ENCODE data around the gene WRAP73. TPM values are rescaled to one million over a fixed set of nuclear protein-coding genes. Genes with fewer than 3 reads are reported as not detected.

The WRAP73 gene
- total RNA-seq, 1 donor from 2014 or later, result 15.6 TPM

- Histone ChIP-seq H3K9ac (ENCODE audit: low read length) (no peak overlapping the region), H3K4me3 (ENCODE audit: insufficient read depth, low read depth, low read length) (no peak overlapping the region), H4K20me1 (ENCODE audit: insufficient read depth, low read length) (no peaks in the 10 kb centered on the region), H3K4me2 (ENCODE audit: low read length) (no peak overlapping the region), H3K27me3 (ENCODE audit: insufficient read depth, low read length) (peaks cover 5% of the 10 kb centered on the region), H3K4me1 (ENCODE audit: insufficient read depth, low read length) (peaks cover 6% of the 10 kb centered on the region), H3K79me2 (ENCODE audit: insufficient read depth, low read length) (no peaks in the 10 kb centered on the region), H2AFZ (ENCODE audit: low read depth, low read length) (no peak overlapping the region), H3K27ac (ENCODE audit: low read depth, low read length) (no peak overlapping the region), H3K9me3 (ENCODE audit: insufficient read depth, low read depth, low read length) (no peaks in the 10 kb centered on the region), H3K36me3 (ENCODE audit: insufficient read depth, low read length) (no peaks in the 10 kb centered on the region)
- TF ChIP-seq, protein P1, sequence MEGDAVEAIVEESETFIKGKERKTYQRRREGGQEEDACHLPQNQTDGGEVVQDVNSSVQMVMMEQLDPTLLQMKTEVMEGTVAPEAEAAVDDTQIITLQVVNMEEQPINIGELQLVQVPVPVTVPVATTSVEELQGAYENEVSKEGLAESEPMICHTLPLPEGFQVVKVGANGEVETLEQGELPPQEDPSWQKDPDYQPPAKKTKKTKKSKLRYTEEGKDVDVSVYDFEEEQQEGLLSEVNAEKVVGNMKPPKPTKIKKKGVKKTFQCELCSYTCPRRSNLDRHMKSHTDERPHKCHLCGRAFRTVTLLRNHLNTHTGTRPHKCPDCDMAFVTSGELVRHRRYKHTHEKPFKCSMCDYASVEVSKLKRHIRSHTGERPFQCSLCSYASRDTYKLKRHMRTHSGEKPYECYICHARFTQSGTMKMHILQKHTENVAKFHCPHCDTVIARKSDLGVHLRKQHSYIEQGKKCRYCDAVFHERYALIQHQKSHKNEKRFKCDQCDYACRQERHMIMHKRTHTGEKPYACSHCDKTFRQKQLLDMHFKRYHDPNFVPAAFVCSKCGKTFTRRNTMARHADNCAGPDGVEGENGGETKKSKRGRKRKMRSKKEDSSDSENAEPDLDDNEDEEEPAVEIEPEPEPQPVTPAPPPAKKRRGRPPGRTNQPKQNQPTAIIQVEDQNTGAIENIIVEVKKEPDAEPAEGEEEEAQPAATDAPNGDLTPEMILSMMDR (IDR thresholded peaks at IDR 0.05; ENCODE audit: insufficient read depth, low read depth, low read length), result no peak
- no peak for TF ChIP-seq EZH2 (IDR thresholded peaks at IDR 0.05; ENCODE audit: insufficient read depth, low read length)
- peaks cover 26% of the 10 kb centered on the region for H3K27me3 Mint-ChIP-seq (ENCODE audit: low read depth, unreplicated experiment)
- H3K27ac Mint-ChIP-seq (ENCODE audit: unreplicated experiment), result no peak overlapping the region
- no peaks in the 10 kb centered on the region for H3K36me3 Mint-ChIP-seq (ENCODE audit: low read depth, unreplicated experiment)
- FAIRE-seq (no peak), DNase-seq (ENCODE audit: low read depth) (no peak)
- H3K9me3 Mint-ChIP-seq (ENCODE audit: unreplicated experiment), result no peaks in the 10 kb centered on the region
- no peak overlapping the region for H3K4me3 Mint-ChIP-seq (ENCODE audit: unreplicated experiment)
- peaks cover 9% of the 10 kb centered on the region for H3K4me1 Mint-ChIP-seq (ENCODE audit: low read depth, unreplicated experiment)
Measured at GRCh38 chr1:3669421-3669821, 19.5 kb upstream of the WRAP73 start.

DNA sequence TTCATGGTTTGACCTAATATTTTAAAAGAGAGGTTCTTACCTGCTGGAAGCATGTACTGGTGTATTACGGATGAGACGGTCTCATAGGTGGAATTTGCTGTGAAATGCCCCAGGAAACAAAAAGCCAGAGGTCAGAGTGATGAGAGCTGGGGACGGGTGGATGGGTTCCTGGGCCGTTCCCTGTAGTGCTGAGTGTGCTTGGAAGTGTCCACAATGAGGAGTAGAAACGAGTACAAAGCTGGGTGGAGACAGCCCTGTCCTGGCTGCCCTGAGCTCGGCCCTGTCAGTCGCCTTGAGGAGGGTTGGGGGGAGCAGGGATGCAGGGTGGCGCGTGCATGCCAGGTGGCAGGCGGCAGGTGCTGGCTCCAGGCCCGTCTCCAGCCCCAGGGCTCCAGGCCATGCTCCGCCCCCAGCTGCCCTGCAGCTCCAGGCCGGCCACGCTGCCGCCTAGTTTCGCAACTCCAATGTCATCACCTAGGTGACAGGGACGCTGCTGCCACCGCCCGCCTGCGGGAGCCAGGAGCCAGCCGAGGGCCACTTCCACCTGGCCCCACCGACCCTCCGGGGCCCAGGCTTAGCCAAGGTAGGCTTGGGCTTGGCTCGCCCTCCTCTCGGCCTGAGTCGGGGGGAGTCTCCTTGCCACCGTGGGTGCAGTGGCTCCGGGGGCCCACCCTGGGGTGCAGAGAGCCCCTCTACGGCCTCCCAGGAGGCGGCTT, 18.8 kb upstream of the WRAP73 start:
- no peak overlapping the region for H3K4me3 ChIP-seq (ENCODE audit: insufficient read depth, low read depth, low read length)
- H3K9me3 Mint-ChIP-seq (ENCODE audit: unreplicated experiment), result no peaks in the 10 kb centered on the region
- no peak overlapping the region for H3K27ac Mint-ChIP-seq (ENCODE audit: unreplicated experiment)
- H3K4me2 ChIP-seq (ENCODE audit: low read length), result no peak overlapping the region
- H3K79me2 ChIP-seq (ENCODE audit: insufficient read depth, low read length), result no peaks in the 10 kb centered on the region
- peaks cover 6% of the 10 kb centered on the region for H3K4me1 ChIP-seq (ENCODE audit: insufficient read depth, low read length)
- H3K4me1 Mint-ChIP-seq (ENCODE audit: low read depth, unreplicated experiment), result peaks cover 7% of the 10 kb centered on the region
- H4K20me1 ChIP-seq (ENCODE audit: insufficient read depth, low read length), result no peaks in the 10 kb centered on the region
- H3K27me3 Mint-ChIP-seq (ENCODE audit: low read depth, unreplicated experiment), result peaks cover 26% of the 10 kb centered on the region
- H3K9ac ChIP-seq (ENCODE audit: low read length), result no peak overlapping the region
- H3K36me3 Mint-ChIP-seq (ENCODE audit: low read depth, unreplicated experiment), result no peaks in the 10 kb centered on the region
- no peaks in the 10 kb centered on the region for H3K36me3 ChIP-seq (ENCODE audit: insufficient read depth, low read length)
- FAIRE-seq (no peak), DNase-seq (ENCODE audit: low read depth) (no peak)
- H2AFZ ChIP-seq (ENCODE audit: low read depth, low read length), result no peak overlapping the region
- peaks cover 4% of the 10 kb centered on the region for H3K27me3 ChIP-seq (ENCODE audit: insufficient read depth, low read length)
- H3K27ac ChIP-seq (ENCODE audit: low read depth, low read length), result no peak overlapping the region
- TF ChIP-seq EZH2 (IDR thresholded peaks at IDR 0.05; ENCODE audit: insufficient read depth, low read length), result no peak
- TF ChIP-seq, protein P1 (IDR thresholded peaks at IDR 0.05; ENCODE audit: insufficient read depth, low read depth, low read length), result no peak
- no peak overlapping the region for H3K4me3 Mint-ChIP-seq (ENCODE audit: unreplicated experiment)
- no peaks in the 10 kb centered on the region for H3K9me3 ChIP-seq (ENCODE audit: insufficient read depth, low read depth, low read length)

DNA sequence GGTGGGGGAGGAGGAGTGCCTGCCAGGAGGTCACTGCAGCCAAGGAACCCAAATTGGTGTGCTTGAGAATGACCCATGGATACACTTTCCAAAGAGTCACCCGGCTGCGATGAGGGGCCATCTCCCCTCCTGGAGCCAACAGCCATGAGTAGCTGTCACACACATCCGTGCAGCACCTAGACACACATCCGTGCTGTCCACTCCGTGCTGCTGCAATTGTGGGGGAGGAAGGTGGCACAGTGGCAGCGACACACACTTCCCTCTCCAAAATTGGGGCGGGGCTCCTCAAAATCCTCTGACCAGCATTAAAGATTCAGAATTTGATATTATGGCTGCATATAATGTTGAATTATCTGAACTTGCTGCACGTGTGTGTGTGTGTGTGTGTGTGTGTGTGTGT, 18.2 kb upstream of the WRAP73 start:
- Histone ChIP-seq H3K27me3 (ENCODE audit: insufficient read depth, low read length) (peaks cover under 1% of the 10 kb centered on the region), H3K79me2 (ENCODE audit: insufficient read depth, low read length) (no peaks in the 10 kb centered on the region), H2AFZ (ENCODE audit: low read depth, low read length) (no peak overlapping the region), H3K27ac (ENCODE audit: low read depth, low read length) (no peak overlapping the region), H3K4me2 (ENCODE audit: low read length) (no peak overlapping the region), H3K9ac (ENCODE audit: low read length) (no peak overlapping the region), H3K4me1 (ENCODE audit: insufficient read depth, low read length) (peaks cover 6% of the 10 kb centered on the region), H4K20me1 (ENCODE audit: insufficient read depth, low read length) (no peaks in the 10 kb centered on the region), H3K9me3 (ENCODE audit: insufficient read depth, low read depth, low read length) (no peaks in the 10 kb centered on the region), H3K36me3 (ENCODE audit: insufficient read depth, low read length) (no peaks in the 10 kb centered on the region), H3K4me3 (ENCODE audit: insufficient read depth, low read depth, low read length) (no peak overlapping the region)
- Mint-ChIP-seq H3K27me3 (ENCODE audit: low read depth, unreplicated experiment) (peaks cover 23% of the 10 kb centered on the region), H3K9me3 (ENCODE audit: unreplicated experiment) (no peaks in the 10 kb centered on the region), H3K4me1 (ENCODE audit: low read depth, unreplicated experiment) (peaks cover 2% of the 10 kb centered on the region), H3K27ac (ENCODE audit: unreplicated experiment) (no peak overlapping the region), H3K36me3 (ENCODE audit: low read depth, unreplicated experiment) (no peaks in the 10 kb centered on the region), H3K4me3 (ENCODE audit: unreplicated experiment) (no peak overlapping the region)
- FAIRE-seq (no peak), DNase-seq (ENCODE audit: low read depth) (no peak)
- no peak for TF ChIP-seq EZH2 (IDR thresholded peaks at IDR 0.05; ENCODE audit: insufficient read depth, low read length)
- TF ChIP-seq, protein P1 (IDR thresholded peaks at IDR 0.05; ENCODE audit: insufficient read depth, low read depth, low read length), result no peak
